Rectal smooth muscle tissue (tissue), 1 donor: ENCODE results near the gene HEATR5B.

Experiments
- H3K27ac ChIP-seq: one replicate; pipeline ENCODE4 v1.7.0; 2013; ENCODE audit warnings: low read depth, low read length, inconsistent platforms
- H3K27me3 ChIP-seq: one replicate; pipeline ENCODE4 v1.7.0; 2013; ENCODE audit warnings: low read length; ENCODE audit not compliant: control insufficient read depth, insufficient read depth
- H3K36me3 ChIP-seq: one replicate; pipeline ENCODE4 v1.7.0; 2013; ENCODE audit warnings: low read length; ENCODE audit not compliant: control insufficient read depth, insufficient read depth
- H3K4me1 ChIP-seq: one replicate; pipeline ENCODE4 v1.7.0; 2013; ENCODE audit warnings: low read length; ENCODE audit not compliant: control insufficient read depth, insufficient read depth
- H3K4me3 ChIP-seq: one replicate; pipeline ENCODE4 v1.7.0; 2013; ENCODE audit warnings: low read length
- H3K9ac ChIP-seq: one replicate; pipeline ENCODE4 v1.7.0; 2013; ENCODE audit warnings: low read length

HEATR5B gene

GRCh38 chr2:37098416-37099118 lies 14.4 kb upstream of the HEATR5B start:
- Histone ChIP-seq H3K4me3 (no peak overlapping the region), H3K27ac (no peak overlapping the region), H3K4me1 (no peaks in the 10 kb centered on the region), H3K36me3 (peaks cover 9% of the 10 kb centered on the region), H3K27me3 (no peaks in the 10 kb centered on the region), H3K9ac (no peak overlapping the region)

- H3K27me3 ChIP-seq: no peaks in the 10 kb centered on the region
- H3K4me3 ChIP-seq: no peak overlapping the region
- H3K9ac ChIP-seq: no peak overlapping the region
- H3K36me3 ChIP-seq: peaks cover 9% of the 10 kb centered on the region
- H3K27ac ChIP-seq: no peak overlapping the region
- no peaks in the 10 kb centered on the region for H3K4me1 ChIP-seq
Observed at GRCh38 chr2:37096568-37096967, 12.4 kb upstream of the HEATR5B start.

- Histone ChIP-seq H3K4me3 (no peak overlapping the region), H3K36me3 (peaks cover 9% of the 10 kb centered on the region), H3K4me1 (no peaks in the 10 kb centered on the region), H3K27me3 (no peaks in the 10 kb centered on the region), H3K27ac (no peak overlapping the region), H3K9ac (no peak overlapping the region)
Observed at GRCh38 chr2:37091873-37092272, 7.7 kb upstream of the HEATR5B start.

- H3K9ac ChIP-seq: no peak overlapping the region
- no peaks in the 10 kb centered on the region for H3K27me3 ChIP-seq
- no peak overlapping the region for H3K27ac ChIP-seq
- H3K36me3 ChIP-seq: peaks cover 9% of the 10 kb centered on the region
- H3K4me3 ChIP-seq: no peak overlapping the region
- peaks cover 2% of the 10 kb centered on the region for H3K4me1 ChIP-seq
Observed at GRCh38 chr2:37090019-37090477, 5.9 kb upstream of the HEATR5B start.

GRCh38 chr2:37085731-37086147 lies 1.6 kb upstream of the HEATR5B start:
- Histone ChIP-seq H3K4me3 (no peak overlapping the region), H3K4me1 (peaks cover 10% of the 10 kb centered on the region), H3K36me3 (peaks cover 5% of the 10 kb centered on the region), H3K27ac (no peak overlapping the region), H3K27me3 (no peaks in the 10 kb centered on the region), H3K9ac (no peak overlapping the region)

GRCh38 chr2:37084797-37085196 lies 625 bp upstream of the HEATR5B start:
- Histone ChIP-seq H3K9ac (peak overlapping the region; percentile 69), H3K4me1 (peaks cover 10% of the 10 kb centered on the region), H3K27ac (peak overlapping the region; percentile 4), H3K27me3 (no peaks in the 10 kb centered on the region), H3K36me3 (peaks cover 3% of the 10 kb centered on the region), H3K4me3 (peak overlapping the region; percentile 96)

GRCh38 chr2:37080689-37081088 lies 3.5 kb downstream of the HEATR5B start:
- peaks cover 2% of the 10 kb centered on the region for H3K36me3 ChIP-seq

GRCh38 chr2:37080266-37080665 lies 3.9 kb downstream of the HEATR5B start:
- H3K27me3 ChIP-seq: no peaks in the 10 kb centered on the region
- H3K4me1 ChIP-seq: peaks cover 8% of the 10 kb centered on the region
- H3K9ac ChIP-seq: no peak overlapping the region
- peaks cover 4% of the 10 kb centered on the region for H3K36me3 ChIP-seq
- no peak overlapping the region for H3K27ac ChIP-seq
- H3K4me3 ChIP-seq: no peak overlapping the region

More at GRCh38 chr2:37080689-37081088, 3.5 kb downstream of the HEATR5B start:
- no peaks in the 10 kb centered on the region for H3K27me3 ChIP-seq
- no peak overlapping the region for H3K27ac ChIP-seq
- peaks cover 10% of the 10 kb centered on the region for H3K4me1 ChIP-seq
- H3K4me3 ChIP-seq: no peak overlapping the region
- H3K9ac ChIP-seq: no peak overlapping the region

- no peaks in the 10 kb centered on the region for H3K27me3 ChIP-seq
- H3K27ac ChIP-seq: no peak overlapping the region
- H3K36me3 ChIP-seq: peaks cover 10% of the 10 kb centered on the region
- no peaks in the 10 kb centered on the region for H3K4me1 ChIP-seq
- no peak overlapping the region for H3K4me3 ChIP-seq
- H3K9ac ChIP-seq: no peak overlapping the region
Observed at GRCh38 chr2:37070931-37071330, 13.2 kb downstream of the HEATR5B start.

GRCh38 chr2:37068686-37069085 lies 15.5 kb downstream of the HEATR5B start:
- Histone ChIP-seq H3K27ac (no peak overlapping the region), H3K4me3 (no peak overlapping the region), H3K9ac (no peak overlapping the region), H3K4me1 (no peaks in the 10 kb centered on the region), H3K36me3 (peaks cover 15% of the 10 kb centered on the region), H3K27me3 (no peaks in the 10 kb centered on the region)

- no peak overlapping the region for H3K27ac ChIP-seq
- H3K9ac ChIP-seq: no peak overlapping the region
- peaks cover 21% of the 10 kb centered on the region for H3K36me3 ChIP-seq
- H3K27me3 ChIP-seq: no peaks in the 10 kb centered on the region
- H3K4me3 ChIP-seq: no peak overlapping the region
- no peaks in the 10 kb centered on the region for H3K4me1 ChIP-seq
Observed at GRCh38 chr2:37061776-37062175, 22.4 kb downstream of the HEATR5B start.

- Histone ChIP-seq H3K4me3 (no peak overlapping the region), H3K9ac (no peak overlapping the region), H3K36me3 (peaks cover 26% of the 10 kb centered on the region), H3K27ac (no peak overlapping the region), H3K4me1 (no peaks in the 10 kb centered on the region), H3K27me3 (no peaks in the 10 kb centered on the region)
Observed at GRCh38 chr2:37061013-37061711, 23.0 kb downstream of the HEATR5B start.

GRCh38 chr2:37060446-37060845 lies 23.7 kb downstream of the HEATR5B start:
- Histone ChIP-seq H3K4me3 (no peak overlapping the region), H3K27ac (no peak overlapping the region), H3K36me3 (peaks cover 20% of the 10 kb centered on the region), H3K9ac (no peak overlapping the region), H3K27me3 (no peaks in the 10 kb centered on the region), H3K4me1 (no peaks in the 10 kb centered on the region)
